Femur (tissue), 1 donor: ENCODE measurements around the gene ADAMTS13.

Experiments used
- DNase-seq: peaks from one replicate; pipeline ENCODE4 v3.0.0-alpha.2; 2017

Gene ADAMTS13

DNA sequence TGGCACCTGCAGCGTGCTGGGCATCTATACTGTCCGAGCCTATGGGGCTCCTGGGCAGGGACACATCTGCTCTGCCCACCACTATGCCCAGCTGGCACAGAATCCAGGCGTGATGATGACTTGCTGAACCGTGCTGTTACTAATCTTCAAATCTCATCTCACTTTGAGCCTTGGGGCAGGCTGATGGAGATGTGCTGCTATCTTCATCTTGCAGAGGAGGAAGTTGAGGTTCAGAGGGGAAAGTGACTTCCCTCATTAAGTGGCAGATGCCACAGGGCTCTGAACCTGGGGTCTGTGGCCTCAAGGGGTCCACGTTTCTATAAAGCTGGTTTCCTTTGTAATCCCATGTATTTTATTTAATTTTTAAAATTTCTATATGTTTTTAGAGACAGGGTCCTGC is 52.0 kb downstream of the ADAMTS13 start:
- DNase-seq: no peak

DNA sequence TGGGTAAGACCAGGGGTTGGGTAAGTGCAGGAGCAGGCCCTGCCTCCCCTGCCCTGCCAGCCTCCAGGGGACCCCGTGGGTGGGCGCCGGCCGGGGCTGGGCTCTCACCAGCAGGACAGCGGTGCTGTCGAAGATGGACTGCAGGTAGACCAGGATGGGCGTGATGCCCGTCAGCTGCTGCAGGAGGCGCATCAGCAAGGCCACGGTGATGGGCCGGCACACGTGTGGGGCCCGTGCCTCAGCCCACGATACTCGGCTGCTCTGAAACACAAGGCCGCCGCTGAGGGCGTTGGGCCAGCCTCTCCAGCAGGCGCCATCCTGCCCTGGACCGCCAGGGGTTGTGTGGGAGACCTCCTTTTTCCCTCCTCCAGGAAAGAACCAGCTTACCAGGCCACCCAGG is 52.7 kb downstream of the ADAMTS13 start:
- DNase-seq: no peak

DNA sequence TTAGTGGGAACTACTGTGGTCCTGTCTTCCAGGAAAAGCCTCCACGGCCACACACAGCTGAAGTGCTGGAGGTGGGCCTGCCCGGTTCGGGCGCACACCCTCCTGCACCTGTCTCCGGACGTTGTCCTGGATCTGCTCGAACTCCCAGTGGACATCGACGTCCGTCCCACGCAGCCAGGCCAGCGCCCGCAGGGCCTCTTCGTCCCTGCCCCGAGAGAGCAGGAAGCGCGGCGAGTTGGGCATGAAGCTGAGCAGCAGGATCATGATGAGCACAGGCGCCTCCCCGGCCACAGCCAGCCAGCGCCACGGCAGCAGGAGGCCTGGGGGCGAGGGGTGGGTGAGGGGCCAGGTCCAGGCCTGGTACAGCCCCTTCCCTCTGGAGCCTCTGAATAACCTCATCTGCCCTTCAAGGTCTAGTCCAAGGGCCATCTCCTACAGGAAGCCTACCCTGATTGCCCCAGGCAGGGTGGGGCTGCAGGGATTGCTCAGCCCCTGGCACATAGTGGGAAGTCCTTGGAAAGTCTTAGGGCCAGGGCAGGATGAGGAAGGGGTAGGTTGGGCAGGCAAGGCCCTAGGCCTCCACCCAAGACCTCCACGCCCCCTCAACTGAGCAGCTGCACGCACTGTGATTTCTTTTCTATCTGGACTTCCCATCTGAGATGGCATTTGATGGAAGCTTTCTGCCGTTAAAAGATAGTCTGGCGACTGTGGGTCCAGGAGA is 53.3 kb downstream of the ADAMTS13 start:
- no peak for DNase-seq

DNA sequence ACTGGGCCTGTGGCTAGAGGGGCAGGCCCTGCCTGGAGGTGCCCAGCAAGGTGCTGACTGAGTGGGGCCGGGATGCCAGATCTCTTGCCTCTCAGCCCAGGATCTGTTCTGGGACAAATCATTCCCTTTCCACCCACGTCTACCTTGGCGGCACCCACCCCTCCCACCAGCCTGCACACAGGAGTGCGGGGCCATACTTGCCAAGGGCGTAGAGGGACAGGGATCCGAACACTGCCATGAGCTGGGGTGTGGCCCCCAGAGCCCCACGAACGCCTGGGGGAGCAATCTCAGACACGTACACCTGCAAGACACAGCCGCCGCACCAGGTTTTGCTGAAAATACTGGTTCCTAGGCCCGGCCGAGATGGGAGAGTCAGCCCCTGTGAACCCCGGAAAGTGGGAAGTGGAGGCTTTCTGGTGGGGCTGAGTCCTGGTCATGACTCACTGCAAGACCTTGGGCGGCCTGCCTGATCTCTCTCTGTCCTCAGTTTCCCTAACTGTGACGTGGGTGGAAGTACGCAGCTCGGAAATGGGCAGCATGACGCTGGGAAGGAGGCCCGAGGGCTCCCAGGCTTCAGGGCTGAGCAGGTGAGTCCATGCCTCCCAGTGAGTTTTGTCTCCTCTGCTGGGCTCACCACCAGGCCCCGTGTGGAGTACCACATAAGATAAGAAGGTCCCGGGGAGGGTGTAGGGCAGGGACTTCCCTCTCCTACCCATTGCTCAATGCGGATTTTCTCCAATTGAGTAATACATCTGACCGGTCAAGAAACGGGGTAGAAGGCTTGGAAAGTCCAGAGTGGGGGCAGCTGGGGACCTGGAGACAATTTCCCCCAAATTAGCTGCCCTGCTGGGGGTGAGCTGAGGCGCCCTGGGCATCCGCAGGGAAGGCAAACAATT is 54.1 kb downstream of the ADAMTS13 start:
- no peak for DNase-seq

DNA sequence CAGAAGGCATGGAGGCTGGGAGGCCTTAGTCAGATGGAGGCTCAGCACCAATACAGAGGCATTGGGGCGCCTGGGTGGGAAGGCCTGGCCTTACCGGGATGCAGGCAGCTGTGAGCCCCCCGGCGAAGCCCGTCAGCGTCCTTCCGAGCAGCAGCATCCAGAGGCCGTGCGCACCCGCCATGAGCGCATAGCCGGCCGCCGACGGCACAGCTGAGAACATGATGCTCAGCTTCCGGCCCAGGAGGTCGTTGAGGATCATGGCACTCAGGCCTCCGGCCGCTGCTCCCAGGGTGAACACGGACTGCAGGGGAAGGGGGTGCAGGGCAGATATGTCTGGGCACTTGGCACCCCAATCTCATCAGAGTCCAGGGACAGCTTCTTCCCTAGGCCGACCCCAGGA is 54.8 kb downstream of the ADAMTS13 start:
- no peak for DNase-seq

DNA sequence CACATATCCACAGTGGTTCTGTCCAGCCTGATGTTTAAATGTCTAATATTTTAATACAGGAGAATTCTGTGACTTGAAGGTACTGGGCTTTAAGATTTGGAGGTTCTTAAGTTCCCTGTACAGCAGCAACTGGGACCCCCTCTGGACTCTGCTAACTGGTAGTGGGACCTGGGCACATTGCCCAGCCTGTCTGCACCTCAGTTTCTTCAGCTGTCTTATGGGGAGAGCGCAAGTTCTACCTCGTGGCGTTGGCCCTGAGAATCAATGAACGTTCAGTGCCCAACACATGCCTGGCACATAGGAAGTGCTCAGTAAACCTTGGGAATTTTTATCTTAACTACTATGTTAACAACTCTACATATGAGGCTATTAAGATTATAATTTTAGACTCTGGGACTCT is 55.3 kb downstream of the ADAMTS13 start:
- DNase-seq: no peak

DNA sequence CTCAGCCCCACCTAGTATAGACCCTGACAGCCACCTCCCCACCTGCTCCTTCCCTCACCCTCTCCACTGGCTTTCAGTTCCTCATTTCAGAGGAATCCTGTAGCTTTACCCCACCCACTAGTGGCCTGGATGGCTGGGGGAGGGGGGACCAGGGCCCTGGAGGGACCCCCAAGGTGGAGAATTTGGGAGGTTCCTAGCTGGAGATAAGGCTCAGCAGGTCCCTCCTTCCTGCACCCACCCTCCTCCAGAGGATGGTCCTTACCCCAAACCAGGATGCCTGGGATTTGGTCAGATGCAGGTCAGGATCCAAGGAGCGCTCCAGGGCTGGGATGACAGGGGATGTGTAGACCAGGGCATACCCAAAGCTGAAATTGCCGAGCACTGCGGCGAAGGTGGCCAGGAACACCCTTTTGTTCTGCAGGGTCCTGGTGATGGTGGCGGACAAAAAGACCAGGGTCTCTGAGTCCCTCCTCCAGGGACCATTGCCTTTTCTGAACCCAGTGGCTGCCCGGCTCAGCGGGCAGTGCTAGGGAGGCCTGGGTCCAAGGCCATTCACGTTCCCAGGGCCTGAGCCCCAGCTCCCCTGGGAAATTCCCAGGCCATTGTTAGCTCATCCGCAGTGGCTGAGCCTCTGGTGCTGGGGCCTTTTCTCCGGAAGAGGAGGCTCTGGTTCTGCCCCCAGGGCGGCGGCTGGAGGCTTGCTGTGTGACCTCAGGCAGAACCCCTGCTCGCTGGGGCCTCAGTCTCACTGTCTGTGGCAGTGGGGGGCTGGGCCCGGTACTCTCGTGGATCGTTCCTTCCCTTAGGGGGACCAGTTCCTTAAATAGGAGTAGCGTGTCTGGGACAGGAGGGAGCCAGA is 56.1 kb downstream of the ADAMTS13 start:
- no peak for DNase-seq

DNA sequence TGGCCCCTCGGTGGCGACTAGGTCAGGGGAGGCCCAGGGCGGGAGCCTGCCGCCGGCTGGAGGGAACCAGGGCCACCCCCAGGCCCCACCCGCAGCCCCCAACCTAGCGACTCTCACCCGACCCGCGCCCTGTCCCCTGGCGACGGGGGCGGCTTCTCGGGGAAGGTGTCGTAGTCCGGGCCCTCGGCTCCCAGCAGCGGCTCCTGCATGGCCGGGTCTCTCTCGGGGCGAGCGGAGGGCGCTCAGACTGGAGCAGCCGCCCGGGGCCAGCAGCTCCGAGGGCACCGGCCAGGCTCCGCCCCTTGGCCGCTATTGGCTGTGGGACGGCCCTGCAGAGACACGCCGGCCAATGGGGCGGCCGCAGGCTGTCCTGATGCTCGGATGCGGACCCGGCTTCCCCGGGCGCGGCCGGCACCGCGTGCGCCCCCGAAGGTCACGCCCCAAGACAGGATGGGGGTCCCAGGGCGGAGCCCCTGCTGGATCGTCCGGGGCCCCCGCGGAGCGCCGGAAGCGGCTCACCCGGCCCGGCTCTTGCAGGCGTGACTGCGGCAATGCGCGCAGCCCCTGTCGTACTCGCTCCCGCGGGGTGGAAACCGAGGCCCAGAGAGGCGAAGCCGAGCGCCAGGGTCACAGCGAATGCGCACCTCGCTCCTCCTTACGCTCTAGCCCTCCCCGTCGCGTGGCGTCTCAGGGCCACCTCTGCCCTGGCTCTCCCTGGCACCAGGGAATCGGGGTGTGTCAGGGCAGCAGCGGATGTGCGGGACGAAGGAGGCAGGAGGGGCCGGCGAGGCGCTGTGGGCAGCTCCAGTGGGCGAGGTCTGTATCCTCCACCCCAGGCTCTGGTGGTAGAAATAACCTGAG is 56.9 kb downstream of the ADAMTS13 start, which contains the start of gene SLC2A6:
SLC2A6 (minus strand) TSS at position 249 of the 861 bp plus-strand sequence; CDS start at position 209, 40 bp downstream.
- peak; percentile 89 for DNase-seq

DNA sequence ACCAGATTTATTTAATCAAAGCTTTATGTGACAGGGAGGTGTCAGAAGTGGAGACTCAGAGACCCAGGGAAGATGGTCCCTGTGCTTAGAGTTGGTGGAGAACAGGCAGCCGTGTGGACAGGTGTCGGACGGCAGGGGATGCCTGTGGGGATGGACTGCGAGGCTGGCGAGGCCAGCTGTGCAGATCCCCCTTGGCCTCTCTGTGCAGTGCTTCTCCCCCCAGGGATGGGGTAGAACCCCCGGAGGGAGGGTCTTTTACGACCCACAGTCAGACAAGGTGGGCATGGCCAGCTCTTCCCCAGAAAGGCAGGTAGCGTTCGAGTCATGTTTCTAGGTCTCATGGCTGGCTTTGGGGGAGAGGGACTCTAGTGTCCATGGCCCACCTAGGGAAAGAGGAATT is 61.4 kb downstream of the ADAMTS13 start:
- no peak for DNase-seq

DNA sequence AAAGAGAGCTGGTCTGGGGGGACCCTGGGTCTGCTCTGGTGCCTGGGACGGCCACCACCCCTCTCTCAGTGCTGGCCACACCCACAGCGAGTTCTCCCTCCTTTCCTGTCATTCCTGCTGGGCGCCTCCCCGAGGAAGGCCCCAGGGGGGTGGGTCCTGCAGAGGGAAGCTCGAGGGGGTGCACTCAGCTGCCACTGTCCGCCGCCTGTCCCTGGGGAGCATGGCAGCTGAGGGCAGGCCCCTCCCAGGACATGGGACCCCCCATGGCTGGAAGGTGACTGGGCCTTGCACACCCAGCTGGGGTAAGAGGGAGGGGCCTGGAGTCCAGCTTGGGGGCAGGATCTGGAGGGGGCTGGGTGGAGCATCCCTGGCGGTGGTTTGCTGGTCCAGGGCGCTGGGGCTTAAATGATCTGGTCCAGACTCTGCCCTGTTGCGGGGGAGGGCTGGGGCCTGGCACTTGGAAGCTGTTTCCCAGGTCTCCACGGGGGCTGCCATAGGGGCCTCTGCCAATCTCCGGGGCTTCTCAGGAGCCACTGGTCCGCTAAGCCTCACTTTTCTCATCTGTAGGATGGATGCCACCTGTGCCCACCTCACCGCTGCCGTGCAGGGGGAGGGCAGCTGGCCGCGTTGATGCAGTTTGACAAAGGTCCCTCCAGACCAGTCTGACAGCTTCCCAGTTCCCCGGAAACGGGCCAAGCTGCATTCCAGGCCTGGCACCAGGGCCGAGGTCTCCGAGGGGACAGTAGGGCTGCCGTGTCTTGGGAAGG is 62.7 kb downstream of the ADAMTS13 start:
- no peak for DNase-seq

DNA sequence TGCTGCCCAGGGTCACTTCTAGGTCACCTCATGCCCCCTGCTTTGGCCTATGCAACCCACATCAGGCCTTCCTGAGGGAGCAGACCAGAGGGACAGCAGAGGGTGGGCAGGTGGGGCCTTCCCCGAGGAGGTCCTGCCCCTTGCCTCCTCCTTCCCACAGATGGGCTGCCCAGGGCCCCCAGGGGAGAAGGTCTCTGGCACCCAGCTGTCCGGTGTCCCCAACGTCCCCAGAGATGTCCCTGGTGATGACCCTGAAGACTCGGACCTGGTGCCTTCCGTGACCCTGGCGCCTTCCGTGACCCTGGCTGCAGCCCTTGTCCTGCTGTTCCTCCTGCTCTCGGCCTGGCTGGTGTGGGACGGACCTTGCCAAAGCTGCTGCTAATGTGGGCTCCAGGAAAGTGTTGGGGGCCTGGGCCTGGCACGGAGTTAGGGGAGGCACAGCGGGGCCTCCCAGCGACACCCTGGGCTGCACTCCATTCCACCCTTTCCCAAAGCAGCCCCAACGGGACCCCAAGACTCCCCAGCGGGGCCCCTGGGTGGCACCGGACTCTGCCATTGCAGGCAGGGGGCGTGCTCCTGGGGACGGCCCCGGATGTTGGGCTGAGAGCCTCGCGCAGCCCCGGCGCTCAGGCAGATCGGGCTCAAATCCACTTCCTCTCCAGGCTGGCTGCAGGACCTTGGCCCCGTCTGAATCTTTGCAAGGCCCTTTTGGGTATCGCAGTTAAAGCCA is 63.5 kb downstream of the ADAMTS13 start:
- no peak for DNase-seq

DNA sequence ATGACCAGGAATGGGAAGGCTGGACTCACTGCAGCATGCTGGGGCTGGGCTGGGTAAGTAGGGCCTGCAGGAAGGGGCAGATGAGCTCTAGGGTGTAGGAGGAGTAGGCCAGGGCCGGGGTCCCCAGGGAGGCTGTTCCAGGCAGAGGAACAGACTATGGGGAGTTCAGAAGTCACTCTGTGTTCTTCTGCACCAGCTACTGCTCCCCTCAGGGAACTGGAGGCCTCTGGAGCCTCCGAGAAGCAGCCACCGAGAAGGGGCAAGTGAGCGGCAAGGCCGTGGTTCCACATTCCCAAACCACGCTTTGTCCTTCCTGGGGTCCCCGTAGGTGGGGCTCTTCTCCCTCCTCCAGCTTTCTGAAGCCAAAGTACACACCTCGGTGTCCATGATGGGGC is 65.2 kb downstream of the ADAMTS13 start:
- no peak for DNase-seq

DNA sequence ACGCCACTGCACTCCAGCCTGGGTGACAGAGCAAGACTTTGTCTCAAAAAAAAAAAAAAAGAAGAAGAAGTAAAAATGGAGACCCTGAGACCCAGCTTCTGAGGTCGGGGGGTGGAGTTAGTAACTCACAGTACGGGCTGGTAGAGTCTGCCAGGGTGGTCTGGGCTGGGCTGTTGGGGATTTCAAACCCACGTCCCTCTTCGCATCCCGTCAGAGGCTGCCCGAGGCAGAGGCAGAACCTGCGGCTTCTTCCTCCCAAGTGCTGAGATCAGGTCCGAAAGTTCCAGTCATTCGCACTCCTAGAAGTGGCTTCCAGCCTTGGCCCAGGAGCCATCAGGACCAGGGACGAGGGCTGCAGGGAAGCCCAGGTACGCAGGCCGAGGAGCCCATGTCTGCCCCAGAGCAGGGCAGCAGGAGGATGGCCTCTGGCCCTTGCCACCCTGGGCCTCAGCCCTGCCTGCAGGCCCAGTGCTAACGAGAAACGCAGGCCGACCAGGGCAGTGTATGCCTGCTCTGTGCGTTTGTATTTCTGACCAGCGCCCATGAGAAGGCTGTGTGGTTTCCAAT is 66.6 kb downstream of the ADAMTS13 start:
- DNase-seq: no peak

DNA sequence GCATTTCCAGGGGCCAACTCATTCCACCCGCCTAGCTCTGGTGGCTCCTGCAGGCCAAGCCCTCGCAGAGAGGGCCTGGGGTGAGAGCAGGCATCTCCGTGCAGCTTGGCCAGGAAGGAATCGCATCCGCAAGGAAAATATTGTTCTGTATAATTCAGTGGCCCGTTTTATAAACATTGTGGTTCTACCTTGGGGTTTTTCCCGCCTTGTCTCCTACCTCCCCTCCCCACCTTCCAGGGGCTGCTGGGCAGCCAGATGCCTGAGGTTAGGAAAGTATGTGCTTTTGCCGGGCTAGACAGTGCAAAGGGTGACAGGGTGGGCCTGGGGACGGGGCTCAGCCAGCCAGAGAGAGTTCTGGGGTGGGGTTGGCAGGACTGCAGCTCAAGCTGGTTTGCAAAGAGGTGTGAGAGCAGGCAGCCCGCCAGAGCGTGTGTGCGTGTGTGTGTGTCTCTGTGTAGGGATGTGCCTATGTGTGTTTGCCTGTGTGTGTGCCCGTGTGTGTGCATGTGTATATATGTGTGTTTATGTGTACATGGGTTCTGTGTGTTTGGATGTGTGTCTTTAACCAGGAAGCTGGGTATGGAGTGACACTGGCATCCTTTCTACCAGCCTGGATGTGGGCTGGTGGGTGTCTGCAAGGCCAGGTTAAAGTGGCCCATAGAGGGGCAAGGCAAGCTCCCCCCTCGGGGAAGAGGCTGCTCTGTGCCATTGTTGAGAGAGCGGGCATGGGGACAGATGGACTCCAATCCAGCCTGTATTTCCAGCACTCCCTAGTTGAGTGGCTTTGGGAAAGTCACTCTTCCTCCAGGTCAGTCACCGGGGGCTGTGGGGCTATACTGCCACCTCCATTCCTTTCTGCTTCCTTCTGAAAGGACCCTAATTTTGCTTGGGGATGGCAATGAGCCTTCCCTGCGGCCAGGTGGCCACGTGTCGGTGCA is 67.4 kb downstream of the ADAMTS13 start:
- DNase-seq: no peak

DNA sequence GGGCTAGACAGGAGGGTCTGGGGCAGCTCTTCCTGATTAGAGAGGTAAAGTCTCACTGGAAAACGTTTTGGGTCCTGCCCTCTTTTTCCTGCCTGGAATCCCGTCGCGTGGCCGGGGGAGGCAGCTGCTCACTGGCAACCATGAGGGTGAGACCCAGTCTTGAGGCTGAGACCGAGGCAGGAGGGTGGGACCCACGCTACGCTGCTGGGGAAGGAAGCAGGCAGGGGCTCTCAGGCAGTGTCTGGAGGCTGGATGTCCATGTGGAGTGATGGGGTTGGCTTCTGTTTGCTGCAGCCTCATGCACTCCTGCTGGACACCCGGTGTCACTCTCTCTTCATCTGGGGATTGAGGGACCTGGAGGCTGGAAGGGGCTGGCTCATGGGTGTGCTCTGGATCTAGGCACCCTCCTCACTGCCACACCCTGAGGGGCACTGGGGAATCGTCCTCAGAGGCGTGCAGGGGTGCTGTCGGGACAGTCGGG is 68.1 kb downstream of the ADAMTS13 start:
- DNase-seq: no peak

DNA sequence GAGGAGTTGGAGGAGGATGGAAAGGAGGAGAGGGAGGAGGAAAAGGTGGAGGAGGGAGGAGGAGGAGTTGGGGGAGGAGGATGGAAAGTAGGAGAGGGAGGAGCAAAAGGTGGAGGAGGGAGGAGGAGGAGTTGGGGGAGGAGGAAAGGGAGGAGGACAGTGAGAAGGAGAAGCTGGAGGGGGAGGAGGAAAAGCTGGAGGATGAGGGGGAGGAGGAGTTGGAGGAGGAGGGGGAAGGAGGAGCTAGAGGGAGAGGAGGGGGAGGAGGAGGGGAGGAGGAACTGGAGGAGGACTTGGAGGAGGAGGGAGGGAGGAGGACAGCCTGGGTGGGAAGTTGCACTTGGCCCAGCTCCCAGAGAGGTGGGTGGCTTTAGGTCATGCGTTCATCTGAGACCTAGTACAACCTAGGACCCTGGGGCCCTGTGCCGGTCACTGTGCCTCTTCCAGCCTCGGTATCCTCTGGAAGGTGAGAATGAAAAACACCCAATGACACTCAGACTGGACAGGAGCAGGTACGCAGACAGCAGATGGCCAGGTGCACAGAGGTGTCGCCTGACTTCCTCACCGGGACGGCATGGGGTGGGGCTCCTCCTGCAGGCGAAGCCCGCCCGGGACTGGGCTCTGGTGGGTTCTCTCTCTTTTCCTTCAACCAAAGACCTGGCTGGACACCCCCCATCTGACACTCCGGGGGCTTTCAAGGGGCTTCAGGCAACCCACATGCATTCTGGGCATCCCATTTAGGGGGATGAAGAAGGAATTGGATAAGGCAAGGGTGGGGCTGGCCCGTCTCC is 68.9 kb downstream of the ADAMTS13 start:
- no peak for DNase-seq

DNA sequence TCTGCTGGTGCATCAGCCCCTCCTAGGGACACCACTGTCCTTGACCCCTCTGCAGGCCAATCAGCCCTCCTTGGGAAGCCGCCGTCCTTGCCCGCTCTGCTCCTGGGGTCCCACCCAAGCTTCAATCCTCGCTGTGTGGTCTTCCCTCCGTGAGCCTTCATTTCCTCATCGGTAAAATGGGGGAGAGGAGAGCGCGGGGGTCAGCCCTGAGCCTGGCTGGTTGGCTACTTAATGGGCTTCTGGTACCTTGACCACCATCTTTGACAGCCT is 69.4 kb downstream of the ADAMTS13 start:
- DNase-seq: no peak
